ENCODE data around the gene XPOT.

GRCh38 chr12:64456119-64456518 is 51.9 kb downstream of the XPOT start:
- TF ChIP-seq CTCF (IDR thresholded peaks at IDR 0.05) (no peak), POLR2AphosphoS5 (IDR thresholded peaks at IDR 0.05; ENCODE audit: low read depth, low read length) (no peak)
